Posterior cingulate gyrus (tissue), 11 donors: ENCODE results near the gene CUL3.

Experiments used
- DNase-seq, 10 donors: peaks; one replicate each; pipeline versions ENCODE4 v3.0.0 to v3.0.0-alpha.2; 2020 to 2021; ENCODE audit warnings: mixed read lengths in 3 of 10
- intact Hi-C: fragments of 100-400 bp; cut with DNase I; formaldehyde crosslinking; loops from one replicate; pipeline ENCODE4 v1.15.1; 2023

CUL3 gene

DNA sequence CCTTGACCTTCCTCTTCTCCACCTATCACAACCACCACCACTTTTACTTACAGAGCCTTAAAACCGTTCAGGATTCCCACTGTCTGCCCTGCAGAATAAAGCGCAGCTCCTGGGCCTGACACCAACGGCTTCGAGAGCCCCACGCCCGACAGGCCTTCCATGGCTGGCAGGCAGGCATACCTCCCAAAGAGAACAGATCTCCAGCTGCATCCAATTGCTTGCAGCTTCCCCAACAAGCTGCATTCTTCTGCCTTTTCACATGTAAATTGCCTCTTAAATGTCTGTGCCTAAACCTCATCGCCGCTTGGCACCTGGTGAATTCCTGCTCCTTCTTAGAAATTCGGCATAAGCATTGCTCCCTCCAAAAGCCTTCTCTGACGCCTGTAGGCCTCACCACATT lies 151.7 kb downstream of the CUL3 start:
- peak in 4 of 10 donors; percentile 6 to 83 (median 43) for DNase-seq
- intact Hi-C loops = no loop called here

DNA sequence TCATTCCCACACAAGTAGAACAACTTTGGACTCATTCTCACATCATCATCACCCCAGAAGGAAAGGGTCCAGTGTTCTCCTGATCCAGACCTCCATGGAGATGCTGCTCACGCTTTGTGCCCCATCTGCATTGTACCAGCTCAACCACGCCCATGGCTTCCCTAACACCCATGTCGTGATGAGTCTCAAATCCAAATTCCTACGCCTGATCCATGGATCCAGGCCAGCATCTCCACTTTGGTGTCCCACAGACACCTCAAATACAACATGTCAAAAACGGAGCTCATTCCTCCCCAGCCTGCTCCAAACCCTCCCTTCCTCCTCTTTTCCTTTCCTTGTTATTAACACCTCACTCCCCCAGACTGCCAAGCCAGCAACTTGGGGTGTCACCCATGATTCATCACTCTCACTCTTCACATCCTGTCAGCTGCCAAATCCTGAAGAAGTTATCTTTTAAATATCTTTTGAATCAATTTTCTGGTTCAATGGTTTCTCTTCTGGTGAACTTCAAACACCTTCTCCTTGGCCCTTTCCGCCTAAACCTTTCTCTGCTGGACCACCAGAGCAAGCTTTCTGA lies 153.1 kb downstream of the CUL3 start:
- intact Hi-C loops = no loop called here
- DNase-seq = no peak

DNA sequence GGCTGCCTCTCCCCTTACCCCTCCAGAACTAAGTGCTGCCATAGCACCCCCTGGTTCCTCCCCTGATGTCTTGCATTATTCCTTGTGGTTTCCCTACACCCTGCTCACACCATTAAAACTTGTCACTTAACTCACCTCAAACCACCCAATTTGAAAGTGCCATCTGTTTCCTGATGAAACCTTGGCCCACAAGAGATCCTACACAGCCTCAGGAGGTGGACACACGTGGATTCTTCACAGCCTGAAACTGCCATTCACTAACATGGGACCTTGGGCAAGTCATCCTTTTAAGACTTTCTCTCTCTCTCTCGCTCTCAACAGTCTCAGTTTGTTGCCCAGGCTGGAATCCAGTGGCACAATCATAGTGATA lies 155.7 kb downstream of the CUL3 start:
- no peak for DNase-seq
- intact Hi-C loops = no loop called here

DNA sequence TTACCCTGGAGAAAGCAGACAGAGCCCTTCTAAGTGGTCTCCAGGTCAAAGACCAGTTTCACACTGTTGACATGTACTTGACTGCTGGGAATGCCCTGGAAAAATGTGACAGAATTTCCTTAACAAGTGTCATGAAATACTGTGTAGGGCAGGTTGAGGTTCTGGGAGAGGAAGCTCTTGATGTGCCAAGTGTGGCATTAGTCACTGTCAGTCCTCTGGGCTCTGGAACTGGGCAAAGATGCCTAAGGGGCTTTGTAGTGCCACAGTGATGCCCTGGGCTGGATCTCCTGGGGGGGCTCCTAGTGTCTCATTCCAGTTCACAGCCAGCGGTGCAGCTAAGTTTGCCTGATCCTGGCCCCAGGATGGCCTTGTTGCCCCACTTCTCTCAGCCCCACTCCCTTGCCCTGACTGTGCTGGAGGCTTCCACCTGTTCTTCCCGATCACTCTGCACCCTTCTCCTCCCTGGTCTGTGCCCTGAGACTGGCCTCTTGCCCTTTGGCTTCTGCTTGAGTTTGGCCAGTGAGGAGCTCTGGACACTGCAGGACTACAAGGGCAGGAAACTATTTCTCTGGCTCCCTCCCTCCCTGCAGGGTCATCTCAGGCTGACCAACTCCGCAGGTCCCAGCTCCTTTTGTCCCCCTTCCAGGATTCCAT lies 156.2 kb downstream of the CUL3 start:
- intact Hi-C loops = no loop called here
- DNase-seq = no peak

DNA sequence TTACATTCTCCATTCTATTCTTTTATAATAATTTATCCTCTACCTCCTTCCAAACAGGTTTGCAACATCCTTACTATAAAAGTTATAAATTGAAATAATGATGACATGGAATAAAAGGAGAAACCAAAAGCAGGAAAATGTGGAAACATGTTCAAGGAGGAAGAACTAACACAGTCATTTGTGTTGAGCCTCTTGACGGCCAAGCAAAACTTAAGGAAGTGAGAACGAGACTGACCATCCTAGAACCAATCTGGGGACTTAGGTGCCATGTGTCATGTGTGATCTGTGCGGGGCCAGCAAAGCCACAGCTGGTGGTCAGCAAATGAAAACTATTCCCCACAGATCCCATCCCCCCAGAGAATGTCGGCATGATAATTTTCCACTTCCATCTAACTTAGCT lies 157.7 kb downstream of the CUL3 start:
- intact Hi-C loops = no loop called here
- DNase-seq = no peak

DNA sequence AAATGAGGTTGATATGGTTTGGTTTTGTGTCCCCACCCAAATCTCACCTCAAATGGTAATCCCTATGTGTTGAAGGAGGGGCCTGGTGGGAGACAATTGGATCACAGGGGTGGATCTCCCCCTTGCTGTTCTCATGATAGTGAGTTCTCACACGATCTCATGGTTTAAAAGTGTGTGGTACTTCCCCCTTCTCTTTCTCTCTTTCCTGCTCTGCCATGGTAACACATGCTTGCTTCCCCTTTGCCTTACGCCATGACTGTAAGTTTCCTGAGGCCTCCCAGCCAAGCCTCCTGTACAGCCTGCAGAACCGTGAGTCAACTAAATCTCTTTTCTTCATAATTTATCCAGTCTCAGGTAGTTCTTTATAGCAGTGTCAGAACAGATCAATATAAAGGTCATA lies 158.5 kb downstream of the CUL3 start:
- intact Hi-C loops = no loop called here

DNA sequence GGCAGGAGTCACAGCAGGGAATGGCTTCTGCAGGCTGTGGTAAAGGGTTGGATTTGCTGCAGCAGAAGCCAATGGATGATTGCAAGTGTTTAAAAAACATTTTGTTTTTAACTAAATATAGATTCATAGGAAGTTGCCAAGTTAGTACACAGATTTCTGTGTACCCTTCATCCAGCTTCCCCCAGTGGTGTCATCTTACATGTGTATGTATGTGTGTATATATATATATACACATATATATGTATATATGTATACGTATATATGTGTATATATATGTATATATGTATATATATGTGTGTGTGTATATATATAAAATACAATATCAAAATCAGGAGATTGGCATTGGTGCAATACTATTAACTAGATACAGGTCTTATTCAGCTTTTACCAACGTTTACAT lies 164.1 kb downstream of the CUL3 start:
- intact Hi-C loops = no loop called here
- no peak for DNase-seq

More for the DNA sequence above, 158.5 kb downstream of the CUL3 start:
- DNase-seq = no peak
